ENCODE measurements around the gene FAM3C. TPM values are rescaled to one million over a fixed set of nuclear protein-coding genes. Genes with fewer than 3 reads are reported as not detected.

The FAM3C gene
- total RNA-seq, 4 donors from 2014 or later: 27.4 to 48.1 (median 31.8) TPM

GRCh38 chr7:121401896-121402295 lies 5.8 kb upstream of the FAM3C start:
- Histone ChIP-seq H3K4me1 (no peaks in the 10 kb centered on the region), H3K27me3 (no peaks in the 10 kb centered on the region), H3K4me3 (no peak overlapping the region), H3K27ac (no peak overlapping the region), H3K9me3 (no peaks in the 10 kb centered on the region), H3K36me3 (no peaks in the 10 kb centered on the region)
- ATAC-seq: no peak
- TF ChIP-seq POLR2A (IDR thresholded peaks at IDR 0.05): no peak
- TF ChIP-seq CTCF (IDR thresholded peaks at IDR 0.05): no peak
- 52 to 81% methylated on average over 3 of the region's 3 CpGs for WGBS, 2 donors (ENCODE audit: low coverage in 1 of 2)

GRCh38 chr7:121398246-121398645 lies 2.1 kb upstream of the FAM3C start:
- no peaks in the 10 kb centered on the region for H3K9me3 ChIP-seq
- no peaks in the 10 kb centered on the region for H3K36me3 ChIP-seq
- no peak overlapping the region for H3K27ac ChIP-seq
- ATAC-seq: no peak
- no peak for TF ChIP-seq POLR2A (IDR thresholded peaks at IDR 0.05)
- TF ChIP-seq CTCF (IDR thresholded peaks at IDR 0.05): no peak
- no peak for TF ChIP-seq EP300 (IDR thresholded peaks at IDR 0.05)
- no peak for TF ChIP-seq POLR2AphosphoS5 (IDR thresholded peaks at IDR 0.05)
- H3K4me1 ChIP-seq: peaks cover 0 to 15% (median 2%) of the 10 kb centered on the region in 3 donors
- H3K27me3 ChIP-seq: no peaks in the 10 kb centered on the region
- 80 to 91% methylated on average over 5 of the region's 5 CpGs for WGBS, 2 donors (ENCODE audit: low coverage in 1 of 2)
- H3K4me3 ChIP-seq: no peak overlapping the region

- Histone ChIP-seq H3K36me3 (no peaks in the 10 kb centered on the region), H3K4me1 (peaks cover 0 to 15% (median 2%) of the 10 kb centered on the region in 3 donors), H3K9me3 (no peaks in the 10 kb centered on the region), H3K27ac (no peak overlapping the region), H3K4me3 (no peak overlapping the region), H3K27me3 (no peaks in the 10 kb centered on the region)
- TF ChIP-seq EP300 (IDR thresholded peaks at IDR 0.05) (no peak), POLR2AphosphoS5 (IDR thresholded peaks at IDR 0.05) (no peak), CTCF (IDR thresholded peaks at IDR 0.05) (no peak), POLR2A (IDR thresholded peaks at IDR 0.05) (no peak)
- no peak for ATAC-seq
- 89 to 100% methylated on average over 2 of the region's 2 CpGs for WGBS, 2 donors (ENCODE audit: low coverage in 1 of 2)
Observed at GRCh38 chr7:121397822-121398221, 1.7 kb upstream of the FAM3C start.

GRCh38 chr7:121397361-121397760 lies 1.3 kb upstream of the FAM3C start:
- Histone ChIP-seq H3K9me3 (no peaks in the 10 kb centered on the region), H3K36me3 (no peaks in the 10 kb centered on the region), H3K27me3 (no peaks in the 10 kb centered on the region), H3K4me1 (peaks cover 0 to 15% (median 2%) of the 10 kb centered on the region in 3 donors), H3K27ac (no peak overlapping the region), H3K4me3 (no peak overlapping the region)
- no peak for ATAC-seq
- TF ChIP-seq CTCF (IDR thresholded peaks at IDR 0.05): no peak
- 88 to 100% methylated on average over 1 to 3 of the region's 3 CpGs for WGBS, 2 donors (ENCODE audit: low coverage in 1 of 2)

GRCh38 chr7:121395494-121395960 lies 581 bp downstream of the FAM3C start:
- peak overlapping the region; percentile 85 to 89 for H3K4me3 ChIP-seq
- TF ChIP-seq POLR2AphosphoS5 (IDR thresholded peaks at IDR 0.05) (no peak), EP300 (IDR thresholded peaks at IDR 0.05) (no peak)
- no peaks in the 10 kb centered on the region for H3K27me3 ChIP-seq
- ATAC-seq: no peak
- WGBS, 2 donors (ENCODE audit: low coverage in 1 of 2): 2 to 7% methylated on average over 2 to 7 of the region's 30 CpGs
- no peaks in the 10 kb centered on the region for H3K36me3 ChIP-seq
- no peaks in the 10 kb centered on the region for H3K9me3 ChIP-seq
- peaks cover 0 to 15% (median 2%) of the 10 kb centered on the region in 3 donors for H3K4me1 ChIP-seq
- peak overlapping the region; percentile 40 to 93 (median 84) for H3K27ac ChIP-seq

Data from gastroesophageal sphincter (tissue), 4 donors.